Right ventricle myocardium inferior (tissue), 1 donor: ENCODE data around the gene SPATA12. TPM values are rescaled to one million over a fixed set of nuclear protein-coding genes. Genes with fewer than 3 reads are reported as not detected.

Source experiments
- ATAC-seq: fragments of 200-7000 bp; cut with Tn5 transposase; one replicate; pipeline ENCODE4 v1.9.1; 2020; ENCODE audit warnings: mild to moderate bottlenecking, moderate library complexity
- DNase-seq: peaks from one replicate; pipeline ENCODE4 v3.0.0; 2021; ENCODE audit errors: missing footprints
- intact Hi-C: fragments of 100-400 bp; cut with DNase I; formaldehyde crosslinking; loops from one replicate; pipeline ENCODE4 v1.11.0; 2022
- total RNA-seq: library from RNA; stranded (reverse); fragmentation: NEBNext Ultra II Directional; extraction: Animal tissue kit (Norgen Biotek cat#: 25700); gene quantifications from one replicate; pipeline ENCODE4 v1.2.1, GENCODE V29; 2021
- donor health status: DM: no; HTN: yes; CAD: no; lungs with severe emphysema.

SPATA12 gene
- total RNA-seq, 1 donor from 2014 or later: not detected

- DNase-seq (no peak), ATAC-seq (no peak)
- intact Hi-C loops: no loop called here
Observed at GRCh38 chr3:57098418-57099310, 38.2 kb downstream of the SPATA12 start.

DNA sequence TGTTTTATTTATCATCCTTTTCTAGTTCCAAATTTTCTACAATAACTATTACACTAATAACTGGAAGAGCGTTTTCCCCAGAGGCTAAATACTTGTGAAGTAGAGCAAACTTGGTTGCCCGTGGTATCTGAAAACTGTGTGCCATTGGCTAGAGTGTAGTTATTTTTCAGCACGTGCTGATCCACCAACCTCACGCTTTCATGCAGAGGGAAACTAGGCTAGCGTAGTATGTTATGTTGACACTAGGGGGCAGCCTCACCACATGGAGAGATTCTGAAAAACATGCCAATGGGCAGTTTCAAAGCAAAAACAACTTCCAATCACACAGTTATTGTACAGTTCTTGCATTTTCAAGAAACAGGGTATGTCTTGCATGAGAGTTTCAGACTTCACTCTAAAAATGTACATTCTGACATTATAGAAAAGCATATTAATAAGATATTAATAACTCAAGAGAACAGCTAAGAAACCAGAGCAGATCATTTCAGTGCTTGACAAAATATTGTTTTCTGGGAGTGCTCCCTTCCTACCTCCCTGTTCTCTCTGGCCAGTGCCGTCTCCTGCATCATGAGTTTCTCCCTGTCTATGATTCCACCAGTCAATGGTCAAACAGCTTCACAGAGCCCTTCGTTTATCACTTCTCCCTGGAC is 39.7 kb downstream of the SPATA12 start:
- ATAC-seq: peak; percentile 65
- intact Hi-C loops: loop anchor here (2.0 to 5.0 kb wide), 2 partner anchors 67 to 127 kb away; partner anchors contain the start of genes APPL1 and IL17RD
- DNase-seq: no peak

- intact Hi-C loops: no loop called here
- DNase-seq (no peak), ATAC-seq (no peak)
Observed at GRCh38 chr3:57105585-57105984, 45.1 kb downstream of the SPATA12 start.

DNA sequence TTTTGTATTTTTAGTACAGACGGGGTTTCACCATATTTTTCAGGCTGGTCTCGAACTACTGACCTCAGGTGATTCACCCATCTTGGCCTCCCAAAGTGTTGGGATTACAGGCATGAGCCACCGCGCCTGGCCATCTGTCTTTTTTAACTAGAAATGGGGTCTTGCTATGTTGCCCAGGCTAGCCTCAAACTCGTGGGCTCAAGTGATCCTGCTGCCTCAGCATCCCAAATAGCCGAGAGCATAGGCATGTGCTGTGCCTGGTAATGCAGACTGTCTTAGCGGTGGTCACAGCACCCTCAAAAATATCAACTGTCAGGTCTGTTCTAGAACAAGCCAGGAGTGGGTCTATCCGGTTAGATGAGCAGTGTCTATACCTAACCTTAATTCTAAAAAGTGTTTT is 48.2 kb downstream of the SPATA12 start:
- intact Hi-C loops: no loop called here
- DNase-seq (no peak), ATAC-seq (no peak)

- intact Hi-C loops: no loop called here
- DNase-seq (no peak), ATAC-seq (no peak)
Observed at GRCh38 chr3:57109437-57110199, 49.2 kb downstream of the SPATA12 start.

- no peak for ATAC-seq
- no peak for DNase-seq
- intact Hi-C loops: no loop called here
Observed at GRCh38 chr3:57110214-57110613, 49.8 kb downstream of the SPATA12 start.

DNA sequence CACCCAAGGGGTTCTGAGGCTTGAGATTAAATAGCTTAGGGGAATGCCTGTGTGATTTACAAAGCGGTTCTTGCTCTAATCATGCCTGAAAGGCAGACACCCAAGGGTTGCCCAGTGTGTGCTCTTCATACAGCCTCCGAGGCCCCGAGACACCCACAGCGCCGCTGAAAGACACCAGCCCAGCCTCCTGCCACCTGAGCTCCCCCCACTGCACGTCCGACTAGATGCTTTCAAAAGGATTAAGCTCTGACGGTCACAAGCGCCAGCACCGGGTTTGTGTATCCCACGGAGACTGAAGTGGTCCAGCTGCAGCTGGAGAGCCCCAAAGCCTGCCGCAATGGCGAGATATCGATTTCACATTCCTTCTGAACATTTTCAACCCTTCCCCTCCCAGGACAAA is 50.3 kb downstream of the SPATA12 start:
- intact Hi-C loops: no loop called here
- DNase-seq (no peak), ATAC-seq (no peak)

DNA sequence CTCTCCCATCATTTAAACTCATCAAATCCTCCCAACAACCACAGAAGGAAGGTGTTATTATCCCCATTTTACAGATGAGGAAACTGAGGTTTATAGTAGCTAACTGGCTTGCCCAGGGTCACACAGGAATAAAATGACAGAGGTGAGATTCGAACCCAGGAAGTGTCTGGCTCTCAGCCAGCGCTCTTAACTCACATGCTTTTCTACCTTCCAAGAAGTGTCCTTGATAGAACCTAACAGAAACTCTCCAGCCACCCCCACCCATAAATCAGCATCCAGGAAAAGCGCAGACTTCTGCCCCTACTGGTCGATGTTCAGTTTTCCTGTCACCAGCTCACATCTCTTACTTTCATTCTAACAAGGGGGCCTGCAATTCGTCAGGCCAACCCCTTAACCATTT is 51.7 kb downstream of the SPATA12 start:
- no peak for ATAC-seq
- intact Hi-C loops: no loop called here
- no peak for DNase-seq

DNA sequence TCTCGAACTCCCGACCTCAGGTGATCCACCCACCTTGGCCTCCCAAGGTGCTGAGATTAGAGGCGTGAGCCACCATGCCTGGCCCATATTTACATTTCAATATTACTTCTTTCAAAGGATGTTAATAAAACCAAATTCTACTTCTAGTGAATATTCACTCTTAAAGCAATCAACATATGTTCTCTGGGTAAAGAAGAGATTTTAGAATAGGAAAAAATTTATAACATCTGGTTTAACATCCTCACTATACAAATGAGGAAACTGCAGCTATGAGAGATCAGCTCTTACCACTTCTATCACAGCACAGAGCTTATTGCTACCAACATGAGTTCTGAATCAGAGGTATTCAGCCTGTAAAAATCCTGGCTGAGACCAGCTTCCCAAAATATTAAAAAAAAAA is 56.0 kb downstream of the SPATA12 start:
- DNase-seq: no peak
- intact Hi-C loops: no loop called here
- no peak for ATAC-seq

DNA sequence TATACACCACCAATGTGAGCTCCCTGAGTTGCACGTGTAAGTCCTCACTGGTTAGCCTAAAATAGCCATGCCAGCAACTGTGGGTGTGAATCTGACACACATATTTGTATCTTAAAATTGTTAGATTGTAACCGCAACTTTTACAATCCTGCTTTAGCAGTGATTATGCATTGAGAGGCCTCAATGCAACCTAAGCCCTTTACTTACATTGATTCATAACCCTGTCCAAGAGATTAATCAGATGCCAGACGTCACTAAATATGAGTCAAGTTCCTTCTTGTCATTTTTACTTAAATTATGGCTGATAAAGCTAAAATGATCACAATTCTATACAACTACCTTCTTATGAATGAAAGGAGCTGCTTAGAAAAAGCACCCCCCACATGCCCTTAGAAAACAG is 57.8 kb downstream of the SPATA12 start:
- DNase-seq: no peak

DNA sequence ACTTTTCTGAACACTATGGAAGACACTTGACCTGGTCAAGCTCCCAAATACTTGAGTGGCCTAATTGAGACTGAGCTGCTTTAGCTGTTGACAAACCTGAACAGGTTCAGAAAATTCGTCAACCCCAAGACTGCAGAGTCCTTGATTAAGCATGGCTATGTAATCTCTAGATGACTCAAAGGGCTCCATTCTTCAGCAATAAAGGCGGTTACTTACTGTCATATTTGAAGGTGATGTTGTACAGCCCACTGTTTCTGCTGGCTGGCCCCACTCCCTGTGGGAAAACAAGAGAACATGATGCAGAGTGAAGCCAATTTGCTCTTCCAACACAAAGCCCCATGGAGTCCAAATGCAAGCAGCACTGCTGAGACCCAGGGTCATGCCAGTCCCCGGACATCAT is 59.6 kb downstream of the SPATA12 start:
- peak; percentile 75 for ATAC-seq
- intact Hi-C loops: no loop called here
- no peak for DNase-seq

More for the DNA sequence above, 57.8 kb downstream of the SPATA12 start:
- ATAC-seq: no peak
- intact Hi-C loops: no loop called here

GRCh38 chr3:57120451-57121174 is 60.1 kb downstream of the SPATA12 start:
- DNase-seq: no peak
- peak; percentile 36 for ATAC-seq

More at GRCh38 chr3:57120451-57121174, 60.1 kb downstream of the SPATA12 start:
- intact Hi-C loops: no loop called here

Other genes with a start within 250 kb of the SPATA12 start
- 6.7 TPM for gene IL17RD, start 104.7 kb downstream of the SPATA12 start, total RNA-seq
- not detected for gene HESX1, start 139.3 kb downstream of the SPATA12 start, total RNA-seq
- 43.6 TPM for gene APPL1, start 167.1 kb downstream of the SPATA12 start, total RNA-seq
- 9.0 TPM for gene ASB14, start 232.0 kb downstream of the SPATA12 start, total RNA-seq